ENCODE data around the gene SOX8. TPM values are rescaled to one million over a fixed set of nuclear protein-coding genes. Genes with fewer than 3 reads are reported as not detected.

Gene SOX8
- total and polyA plus RNA-seq, 2 donors (not counting 1 experiment from before 2014, with no cell fraction given) = 0.03 TPM; not detected in 1

GRCh38 chr16:1026057-1026783 lies 44.6 kb downstream of the SOX8 start:
- DNase-seq (ENCODE audit: low read depth in 2 of 2) = no peak
- no peak overlapping the region for H2AFZ ChIP-seq (ENCODE audit: low read length)
- H3K9ac ChIP-seq (ENCODE audit: insufficient read depth, low read length) = no peak overlapping the region
- no peaks in the 10 kb centered on the region for H3K9me3 ChIP-seq (ENCODE audit: control insufficient read depth, insufficient read depth, low read depth, low read length)
- H3K4me2 ChIP-seq (ENCODE audit: extremely low read depth, insufficient read depth, low read length) = no peak overlapping the region
- H3K27ac ChIP-seq (ENCODE audit: insufficient read depth, low read length) = no peak overlapping the region
- no peaks in the 10 kb centered on the region for H3K27me3 ChIP-seq (ENCODE audit: control insufficient read depth, insufficient read depth, low read length)
- no peaks in the 10 kb centered on the region for H3K4me1 ChIP-seq (ENCODE audit: control insufficient read depth, extremely low read depth, insufficient read depth, low read length)
- TF ChIP-seq EZH2 (IDR thresholded peaks at IDR 0.05; ENCODE audit: low read length, missing control alignments) = no peak
- no peak for TF ChIP-seq CTCF (conservative IDR thresholded peaks at IDR 0.05 in 1 of 2, IDR thresholded peaks at IDR 0.05 in 1 of 2; ENCODE audit: low read depth in 1 of 2, low read length in 2 of 2)
- H3K36me3 ChIP-seq (ENCODE audit: control insufficient read depth, insufficient read depth, low read length) = no peaks in the 10 kb centered on the region
- no peaks in the 10 kb centered on the region for H4K20me1 ChIP-seq (ENCODE audit: control insufficient read depth, extremely low read depth, insufficient read depth, low read length)
- H3K79me2 ChIP-seq (ENCODE audit: control insufficient read depth, insufficient read depth, low read length) = no peaks in the 10 kb centered on the region
- H3K4me3 ChIP-seq (replicated peaks in 1 of 4; ENCODE audit: control extremely low read depth in 1 of 4, insufficient read depth in 1 of 4, low read depth in 3 of 4, low read length in 4 of 4) = no peak overlapping the region

DNA sequence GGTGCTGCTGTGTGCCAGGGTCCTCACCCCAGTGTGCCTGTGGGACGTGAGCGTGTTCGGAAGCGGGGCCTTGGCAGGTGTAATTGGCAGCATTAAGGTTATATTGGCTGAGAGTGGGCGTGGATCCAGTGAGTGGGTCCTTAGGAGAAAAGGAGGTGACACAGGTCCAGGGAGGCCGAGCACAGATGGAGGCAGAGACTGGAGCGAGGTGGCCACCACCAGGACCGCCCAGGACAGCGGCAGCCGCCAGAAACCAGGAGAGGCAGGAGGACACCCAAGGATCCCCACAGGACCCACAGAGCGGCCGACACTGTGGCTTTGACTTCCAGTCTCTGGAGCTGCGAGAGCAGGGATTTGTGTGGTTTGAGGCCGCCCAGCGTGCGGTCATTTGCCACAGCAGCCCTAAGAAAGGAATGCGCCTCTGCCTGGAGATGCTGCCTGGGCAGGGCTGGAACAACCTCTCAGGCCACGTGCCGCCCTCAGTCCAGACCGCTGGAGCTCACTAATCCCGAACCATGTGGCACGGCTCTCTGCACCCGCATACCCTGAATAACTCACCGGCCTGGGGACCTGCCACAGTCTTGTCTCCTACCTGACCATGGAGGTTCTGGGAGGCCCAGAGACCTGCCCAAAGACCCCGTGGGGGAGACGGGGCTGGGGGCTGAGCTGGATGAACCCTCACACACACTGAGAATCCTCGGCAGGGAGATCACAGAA lies 45.4 kb downstream of the SOX8 start:
- H2AFZ ChIP-seq (ENCODE audit: low read length) = no peak overlapping the region
- no peak overlapping the region for H3K27ac ChIP-seq (ENCODE audit: insufficient read depth, low read length)
- peak in 1 of 2 donors; percentile 18 for DNase-seq (ENCODE audit: low read depth in 2 of 2)
- no peaks in the 10 kb centered on the region for H3K36me3 ChIP-seq (ENCODE audit: control insufficient read depth, insufficient read depth, low read length)
- no peak overlapping the region for H3K4me3 ChIP-seq (replicated peaks in 1 of 4; ENCODE audit: control extremely low read depth in 1 of 4, insufficient read depth in 1 of 4, low read depth in 3 of 4, low read length in 4 of 4)
- H3K4me1 ChIP-seq (ENCODE audit: control insufficient read depth, extremely low read depth, insufficient read depth, low read length) = no peaks in the 10 kb centered on the region
- no peak overlapping the region for H3K4me2 ChIP-seq (ENCODE audit: extremely low read depth, insufficient read depth, low read length)
- no peaks in the 10 kb centered on the region for H3K9me3 ChIP-seq (ENCODE audit: control insufficient read depth, insufficient read depth, low read depth, low read length)
- no peaks in the 10 kb centered on the region for H3K79me2 ChIP-seq (ENCODE audit: control insufficient read depth, insufficient read depth, low read length)
- H3K9ac ChIP-seq (ENCODE audit: insufficient read depth, low read length) = no peak overlapping the region
- no peaks in the 10 kb centered on the region for H4K20me1 ChIP-seq (ENCODE audit: control insufficient read depth, extremely low read depth, insufficient read depth, low read length)
- TF ChIP-seq CTCF (conservative IDR thresholded peaks at IDR 0.05 in 1 of 2, IDR thresholded peaks at IDR 0.05 in 1 of 2; ENCODE audit: low read depth in 1 of 2, low read length in 2 of 2) (no peak), EZH2 (IDR thresholded peaks at IDR 0.05; ENCODE audit: low read length, missing control alignments) (no peak)
- H3K27me3 ChIP-seq (ENCODE audit: control insufficient read depth, insufficient read depth, low read length) = no peaks in the 10 kb centered on the region

GRCh38 chr16:1027501-1027815 lies 45.9 kb downstream of the SOX8 start:
- H3K9ac ChIP-seq (ENCODE audit: insufficient read depth, low read length) = no peak overlapping the region
- no peak overlapping the region for H3K4me2 ChIP-seq (ENCODE audit: extremely low read depth, insufficient read depth, low read length)
- TF ChIP-seq CTCF (conservative IDR thresholded peaks at IDR 0.05 in 1 of 2, IDR thresholded peaks at IDR 0.05 in 1 of 2; ENCODE audit: low read depth in 1 of 2, low read length in 2 of 2) = no peak
- TF ChIP-seq EZH2 (IDR thresholded peaks at IDR 0.05; ENCODE audit: low read length, missing control alignments) = no peak

More at GRCh38 chr16:1027501-1027815, 45.9 kb downstream of the SOX8 start:
- no peaks in the 10 kb centered on the region for H3K27me3 ChIP-seq (ENCODE audit: control insufficient read depth, insufficient read depth, low read length)
- no peaks in the 10 kb centered on the region for H3K4me1 ChIP-seq (ENCODE audit: control insufficient read depth, extremely low read depth, insufficient read depth, low read length)
- H3K36me3 ChIP-seq (ENCODE audit: control insufficient read depth, insufficient read depth, low read length) = no peaks in the 10 kb centered on the region
- H3K27ac ChIP-seq (ENCODE audit: insufficient read depth, low read length) = no peak overlapping the region
- no peak overlapping the region for H3K4me3 ChIP-seq (replicated peaks in 1 of 4; ENCODE audit: control extremely low read depth in 1 of 4, insufficient read depth in 1 of 4, low read depth in 3 of 4, low read length in 4 of 4)
- no peak overlapping the region for H2AFZ ChIP-seq (ENCODE audit: low read length)
- no peaks in the 10 kb centered on the region for H3K79me2 ChIP-seq (ENCODE audit: control insufficient read depth, insufficient read depth, low read length)
- no peaks in the 10 kb centered on the region for H4K20me1 ChIP-seq (ENCODE audit: control insufficient read depth, extremely low read depth, insufficient read depth, low read length)
- H3K9me3 ChIP-seq (ENCODE audit: control insufficient read depth, insufficient read depth, low read depth, low read length) = no peaks in the 10 kb centered on the region
- DNase-seq (ENCODE audit: low read depth in 2 of 2) = no peak

All from fibroblast of lung (primary cell).